Measurements from ENCODE around the gene CTNNA3.

CTNNA3 gene

DNA sequence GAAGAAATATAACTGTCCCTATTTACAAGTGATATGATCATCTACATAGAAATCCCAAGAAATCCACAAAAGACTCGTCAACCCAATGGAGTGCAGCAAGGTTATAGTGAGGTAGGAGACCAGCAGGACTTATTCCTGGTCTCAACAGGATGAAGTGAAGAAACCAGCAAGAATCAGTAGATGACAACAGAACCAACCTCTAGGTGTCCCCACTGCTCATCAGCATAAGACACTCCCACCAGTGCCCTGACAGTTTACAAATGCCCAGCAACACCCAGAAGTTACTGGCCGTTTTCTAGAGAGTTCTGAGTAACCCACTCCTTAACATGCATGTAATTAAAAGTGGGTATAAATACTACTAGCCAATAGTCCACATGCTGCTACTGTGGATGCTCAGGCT lies 1240.7 kb downstream of the CTNNA3 start:
- TF ChIP-seq, protein P1, sequence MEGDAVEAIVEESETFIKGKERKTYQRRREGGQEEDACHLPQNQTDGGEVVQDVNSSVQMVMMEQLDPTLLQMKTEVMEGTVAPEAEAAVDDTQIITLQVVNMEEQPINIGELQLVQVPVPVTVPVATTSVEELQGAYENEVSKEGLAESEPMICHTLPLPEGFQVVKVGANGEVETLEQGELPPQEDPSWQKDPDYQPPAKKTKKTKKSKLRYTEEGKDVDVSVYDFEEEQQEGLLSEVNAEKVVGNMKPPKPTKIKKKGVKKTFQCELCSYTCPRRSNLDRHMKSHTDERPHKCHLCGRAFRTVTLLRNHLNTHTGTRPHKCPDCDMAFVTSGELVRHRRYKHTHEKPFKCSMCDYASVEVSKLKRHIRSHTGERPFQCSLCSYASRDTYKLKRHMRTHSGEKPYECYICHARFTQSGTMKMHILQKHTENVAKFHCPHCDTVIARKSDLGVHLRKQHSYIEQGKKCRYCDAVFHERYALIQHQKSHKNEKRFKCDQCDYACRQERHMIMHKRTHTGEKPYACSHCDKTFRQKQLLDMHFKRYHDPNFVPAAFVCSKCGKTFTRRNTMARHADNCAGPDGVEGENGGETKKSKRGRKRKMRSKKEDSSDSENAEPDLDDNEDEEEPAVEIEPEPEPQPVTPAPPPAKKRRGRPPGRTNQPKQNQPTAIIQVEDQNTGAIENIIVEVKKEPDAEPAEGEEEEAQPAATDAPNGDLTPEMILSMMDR (IDR thresholded peaks at IDR 0.05; ENCODE audit: low read depth, low read length), result no peak

DNA sequence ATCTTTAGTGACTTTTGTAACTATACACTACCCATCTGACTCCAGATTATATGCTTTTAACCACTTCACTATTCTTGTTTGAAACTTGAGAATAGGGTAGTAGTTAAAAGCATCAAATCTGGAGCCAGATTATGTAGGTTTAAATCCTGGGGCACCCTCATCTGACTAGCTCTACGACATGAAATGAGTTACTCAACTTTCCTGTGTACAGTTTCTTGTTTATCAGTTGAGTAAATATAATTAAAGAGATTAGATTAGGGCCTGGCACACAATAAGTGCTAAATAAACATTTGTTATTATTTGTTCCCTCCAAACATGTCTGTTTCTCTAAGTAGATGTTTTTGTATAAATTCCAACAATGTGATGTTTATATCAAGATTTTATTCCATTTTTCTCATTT lies 1255.4 kb downstream of the CTNNA3 start:
- no peak overlapping the region for H3K4me3 ChIP-seq (ENCODE audit: low read depth, low read length)
- TF ChIP-seq, protein P1 (IDR thresholded peaks at IDR 0.05; ENCODE audit: low read depth, low read length), result no peak

More for the DNA sequence above, 1240.7 kb downstream of the CTNNA3 start:
- no peak overlapping the region for H3K4me3 ChIP-seq (ENCODE audit: low read depth, low read length)

DNA sequence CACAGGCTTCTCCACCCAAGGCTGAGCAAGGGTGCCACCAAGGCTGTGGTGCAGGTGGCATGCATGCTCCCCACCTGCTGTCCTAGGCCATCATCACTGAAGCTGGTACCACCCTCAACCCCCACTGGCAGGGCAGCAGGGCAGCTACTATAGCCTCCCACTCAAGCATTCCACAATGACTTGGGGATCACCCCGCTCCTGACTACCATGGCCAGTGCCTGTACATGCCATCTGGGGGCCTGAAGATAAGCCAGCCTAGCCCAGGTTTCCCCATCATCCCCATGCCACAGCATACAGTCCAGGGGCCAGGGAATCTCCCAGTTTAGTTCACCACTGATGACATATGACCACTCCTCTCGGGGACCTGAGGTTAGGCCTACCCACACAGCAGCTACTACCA lies 1281.1 kb downstream of the CTNNA3 start:
- TF ChIP-seq, protein P1 (IDR thresholded peaks at IDR 0.05; ENCODE audit: low read depth, low read length), result no peak
- no peak overlapping the region for H3K4me3 ChIP-seq (ENCODE audit: low read depth, low read length)

GRCh38 chr10:66405566-66405965 lies 1290.4 kb downstream of the CTNNA3 start:
- TF ChIP-seq, protein P1 (IDR thresholded peaks at IDR 0.05; ENCODE audit: low read depth, low read length), result no peak

GRCh38 chr10:66398669-66399068 lies 1297.3 kb downstream of the CTNNA3 start:
- H3K4me3 ChIP-seq (ENCODE audit: low read depth, low read length), result no peak overlapping the region
- TF ChIP-seq, protein P1 (IDR thresholded peaks at IDR 0.05; ENCODE audit: low read depth, low read length), result no peak

More at GRCh38 chr10:66405566-66405965, 1290.4 kb downstream of the CTNNA3 start:
- H3K4me3 ChIP-seq (ENCODE audit: low read depth, low read length), result no peak overlapping the region

- no peak overlapping the region for H3K4me3 ChIP-seq (ENCODE audit: low read depth, low read length)
- TF ChIP-seq, protein P1 (IDR thresholded peaks at IDR 0.05; ENCODE audit: low read depth, low read length), result no peak
Measured at GRCh38 chr10:66394342-66395063, 1301.5 kb downstream of the CTNNA3 start.

- no peak overlapping the region for H3K4me3 ChIP-seq (ENCODE audit: low read depth, low read length)
- TF ChIP-seq, protein P1 (IDR thresholded peaks at IDR 0.05; ENCODE audit: low read depth, low read length), result no peak
Measured at GRCh38 chr10:66390926-66391325, 1305.1 kb downstream of the CTNNA3 start.
